ENCODE measurements around the gene CSF1R.
A peak's percentile ranks its signal among the peaks of the same experiment; 100 is the strongest.

CSF1R gene

GRCh38 chr5:150022681-150023080 is 63.7 kb downstream of the CSF1R start:
- DNase-seq, result no peak

- DNase-seq, result peak; percentile 17
Observed at GRCh38 chr5:150022158-150022531, 64.2 kb downstream of the CSF1R start.

GRCh38 chr5:150021491-150022157 is 64.7 kb downstream of the CSF1R start:
- no peak for DNase-seq

- DNase-seq, result no peak
Observed at GRCh38 chr5:150020249-150020648, 66.1 kb downstream of the CSF1R start.

- DNase-seq, result peak; percentile 79
Observed at GRCh38 chr5:150017226-150018005, 68.9 kb downstream of the CSF1R start.

GRCh38 chr5:150016537-150016936 is 69.8 kb downstream of the CSF1R start:
- no peak for DNase-seq

- DNase-seq, result no peak
Observed at GRCh38 chr5:150015415-150015814, 70.9 kb downstream of the CSF1R start.

- no peak for DNase-seq
Observed at GRCh38 chr5:150014456-150014855, 71.9 kb downstream of the CSF1R start.

- DNase-seq, result no peak
Observed at GRCh38 chr5:150013931-150014330, 72.4 kb downstream of the CSF1R start.

- no peak for DNase-seq
Observed at GRCh38 chr5:150009671-150010387, 76.5 kb downstream of the CSF1R start.

- no peak for DNase-seq
Observed at GRCh38 chr5:150007050-150007449, 79.3 kb downstream of the CSF1R start.

GRCh38 chr5:150006318-150006717 is 80.0 kb downstream of the CSF1R start:
- DNase-seq, result no peak
